HG03039 (cell line): ENCODE data around the gene VAC14.
"Not testable (repeated sequence)": the region's sequence is repeated elsewhere in the genome, so short reads cannot be mapped to it uniquely, and the experiment has no call there.

ENCODE experiments used
- ATAC-seq: cut with Tn5 transposase; IDR thresholded peaks from one replicate; pipeline ENCODE4 v1.9.1; 2021; ENCODE audit warnings: mild to moderate bottlenecking, moderate library complexity; ENCODE audit not compliant: unreplicated experiment

The VAC14 gene

GRCh38 chr16:70648606-70649005, 152.4 kb downstream of the VAC14 start:
- ATAC-seq = no peak

- no peak for ATAC-seq
These were observed 153.3 kb downstream of the VAC14 start for GRCh38 chr16:70647441-70648359.

GRCh38 chr16:70646260-70647241, 154.4 kb downstream of the VAC14 start, which contains the start of gene IL34:
Gene IL34, plus strand, starts transcription at chr16:70646559. Its CDS starts 389 bp downstream, at chr16:70646948.
- no peak for ATAC-seq

GRCh38 chr16:70644763-70645597, 156.0 kb downstream of the VAC14 start:
- ATAC-seq = no peak

GRCh38 chr16:70643264-70643663, 157.7 kb downstream of the VAC14 start:
- not testable (repeated sequence) for ATAC-seq

- no peak for ATAC-seq
These were observed 158.3 kb downstream of the VAC14 start for GRCh38 chr16:70642633-70643032.

- no peak for ATAC-seq
These were observed 161.9 kb downstream of the VAC14 start for GRCh38 chr16:70638814-70639792.
